Measurements from ENCODE around the gene SDHA. TPM values are rescaled to one million over a fixed set of nuclear protein-coding genes. Genes with fewer than 3 reads are reported as not detected.

Gene SDHA
- total and polyA plus RNA-seq, 2 of the 13 experiments (the other 11 are each of a cell fraction or from before 2014, with no cell fraction given): 185 to 240 TPM

DNA sequence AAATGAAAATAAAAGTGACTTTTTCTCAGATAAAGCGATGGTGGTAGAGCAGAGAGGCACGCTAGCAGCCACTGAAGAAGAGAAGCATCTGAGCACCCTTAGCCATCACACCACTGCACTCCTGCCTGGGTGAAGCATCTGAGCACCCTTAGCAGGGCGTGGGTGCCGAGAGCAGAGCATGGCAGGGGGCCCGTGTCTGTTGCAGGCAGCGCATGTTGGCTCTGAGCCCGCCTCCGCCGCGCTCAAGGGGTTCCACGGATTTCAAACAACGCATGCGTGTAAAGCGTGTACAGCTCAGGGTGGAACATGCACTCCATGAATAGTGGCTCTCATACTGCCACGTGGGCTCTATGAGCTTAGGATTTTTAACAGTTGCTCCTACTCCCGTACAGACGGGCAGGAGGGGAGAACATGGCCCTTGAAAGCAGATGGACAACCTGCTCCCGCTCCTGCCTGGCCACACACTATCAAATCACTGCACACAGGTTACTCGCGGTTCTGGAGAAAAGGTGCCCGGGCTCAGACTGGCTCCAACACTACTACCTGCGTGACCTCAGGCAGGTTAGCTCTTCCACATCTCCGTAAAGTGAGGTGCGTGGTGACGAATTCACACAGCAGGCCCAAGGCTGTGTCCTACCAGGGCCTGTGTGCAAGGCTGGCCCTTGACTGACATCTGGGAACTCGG is 14.7 kb upstream of the SDHA start (continued):
- TF ChIP-seq, protein P1, sequence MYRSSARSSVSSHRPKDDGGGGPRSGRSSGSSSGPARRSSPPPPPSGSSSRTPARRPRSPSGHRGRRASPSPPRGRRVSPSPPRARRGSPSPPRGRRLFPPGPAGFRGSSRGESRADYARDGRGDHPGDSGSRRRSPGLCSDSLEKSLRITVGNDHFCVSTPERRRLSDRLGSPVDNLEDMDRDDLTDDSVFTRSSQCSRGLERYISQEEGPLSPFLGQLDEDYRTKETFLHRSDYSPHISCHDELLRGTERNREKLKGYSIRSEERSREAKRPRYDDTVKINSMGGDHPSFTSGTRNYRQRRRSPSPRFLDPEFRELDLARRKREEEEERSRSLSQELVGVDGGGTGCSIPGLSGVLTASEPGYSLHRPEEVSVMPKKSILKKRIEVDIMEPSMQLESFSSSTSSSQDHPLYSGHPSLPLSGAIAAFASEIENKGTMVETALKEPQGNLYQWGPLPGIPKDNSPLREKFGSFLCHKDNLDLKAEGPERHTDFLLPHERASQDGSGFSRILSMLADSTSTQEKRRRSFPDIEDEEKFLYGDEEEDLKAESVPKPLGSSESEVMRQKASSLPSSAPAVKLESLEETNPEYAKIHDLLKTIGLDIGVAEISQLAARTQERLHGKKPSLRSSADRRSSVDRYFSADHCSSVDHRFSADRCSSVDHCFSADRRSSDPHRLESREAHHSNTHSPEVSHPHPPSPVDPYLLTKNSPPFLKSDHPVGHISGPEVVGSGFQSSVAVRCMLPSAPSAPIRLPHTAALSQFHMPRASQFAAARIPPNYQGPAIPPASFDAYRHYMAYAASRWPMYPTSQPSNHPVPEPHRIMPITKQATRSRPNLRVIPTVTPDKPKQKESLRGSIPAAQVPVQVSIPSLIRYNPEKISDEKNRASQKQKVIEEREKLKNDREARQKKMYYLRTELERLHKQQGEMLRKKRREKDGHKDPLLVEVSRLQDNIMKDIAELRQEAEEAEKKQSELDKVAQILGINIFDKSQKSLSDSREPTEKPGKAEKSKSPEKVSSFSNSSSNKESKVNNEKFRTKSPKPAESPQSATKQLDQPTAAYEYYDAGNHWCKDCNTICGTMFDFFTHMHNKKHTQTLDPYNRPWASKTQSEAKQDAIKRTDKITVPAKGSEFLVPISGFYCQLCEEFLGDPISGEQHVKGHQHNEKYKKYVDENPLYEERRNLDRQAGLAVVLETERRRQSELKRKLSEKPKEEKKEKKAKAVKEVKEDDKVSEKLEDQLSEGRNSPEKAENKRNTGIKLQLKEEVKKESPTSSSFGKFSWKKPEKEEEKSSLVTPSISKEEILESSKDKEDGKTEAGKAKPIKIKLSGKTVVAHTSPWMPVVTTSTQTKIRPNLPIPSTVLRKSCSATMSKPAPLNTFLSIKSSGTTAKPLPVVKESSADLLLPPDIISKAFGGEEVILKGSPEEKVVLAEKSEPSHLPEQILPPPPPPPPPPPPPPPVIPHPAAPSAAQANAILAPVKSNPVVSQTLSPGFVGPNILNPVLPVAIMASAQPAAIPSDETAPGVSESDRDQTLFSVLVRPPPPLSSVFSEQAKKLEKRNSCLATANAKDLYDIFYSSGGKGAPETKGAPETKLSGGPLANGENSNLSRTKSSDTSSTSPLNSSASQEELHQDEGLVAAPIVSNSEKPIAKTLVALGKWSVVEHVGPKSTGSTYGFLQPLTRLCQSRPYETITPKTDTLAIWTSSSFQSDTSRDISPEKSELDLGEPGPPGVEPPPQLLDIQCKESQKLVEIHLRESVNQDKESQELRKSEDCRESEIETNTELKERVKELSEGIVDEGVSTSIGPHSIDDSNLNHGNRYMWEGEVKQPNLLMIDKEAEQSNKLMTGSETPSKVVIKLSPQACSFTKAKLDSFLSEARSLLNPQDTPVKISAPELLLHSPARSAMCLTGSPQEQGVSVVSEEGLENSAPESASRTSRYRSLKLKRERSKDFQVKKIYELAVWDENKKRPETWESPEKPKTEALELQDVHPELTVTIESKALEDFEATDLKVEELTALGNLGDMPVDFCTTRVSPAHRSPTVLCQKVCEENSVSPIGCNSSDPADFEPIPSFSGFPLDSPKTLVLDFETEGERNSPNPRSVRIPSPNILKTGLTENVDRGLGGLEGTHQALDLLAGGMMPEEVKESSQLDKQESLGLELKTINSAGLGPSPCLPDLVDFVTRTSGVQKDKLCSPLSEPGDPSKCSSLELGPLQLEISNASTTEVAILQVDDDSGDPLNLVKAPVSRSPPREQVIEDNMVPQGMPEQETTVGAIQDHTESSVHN (CRISPR knock-in tag; IDR thresholded peaks at IDR 0.05): no peak
- TF ChIP-seq, protein P2, sequence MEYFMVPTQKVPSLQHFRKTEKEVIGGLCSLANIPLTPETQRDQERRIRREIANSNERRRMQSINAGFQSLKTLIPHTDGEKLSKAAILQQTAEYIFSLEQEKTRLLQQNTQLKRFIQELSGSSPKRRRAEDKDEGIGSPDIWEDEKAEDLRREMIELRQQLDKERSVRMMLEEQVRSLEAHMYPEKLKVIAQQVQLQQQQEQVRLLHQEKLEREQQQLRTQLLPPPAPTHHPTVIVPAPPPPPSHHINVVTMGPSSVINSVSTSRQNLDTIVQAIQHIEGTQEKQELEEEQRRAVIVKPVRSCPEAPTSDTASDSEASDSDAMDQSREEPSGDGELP (IDR thresholded peaks at IDR 0.05; ENCODE audit: borderline replicate concordance, low read depth): no peak
- TF ChIP-seq RFXANK (CRISPR knock-in tag; IDR thresholded peaks at IDR 0.05) (no peak), ZNF569 (CRISPR knock-in tag; IDR thresholded peaks at IDR 0.05; ENCODE audit: borderline replicate concordance) (no peak), RBM39 (IDR thresholded peaks at IDR 0.05; ENCODE audit: low read depth, low read length, poor library complexity, severe bottlenecking) (no peak), ARID3A (IDR thresholded peaks at IDR 0.05; ENCODE audit: low read depth, low read length) (no peak)
